CD4-positive, alpha-beta memory T cell (primary cell): ENCODE measurements around the gene PTX4. TPM values are rescaled to one million over a fixed set of nuclear protein-coding genes. Genes with fewer than 3 reads are reported as not detected.
"Not testable (repeated sequence)": the region's sequence is repeated elsewhere in the genome, so short reads cannot be mapped to it uniquely, and the experiment has no call there.

Source experiments
- CTCF ChIA-PET: fragments of 350-600 bp; sonication (Branson Sonifier 250); formaldehyde crosslinking; loops from one replicate; lab custom pipeline; 2021; ENCODE audit warnings: inconsistent platforms; ENCODE audit not compliant: partially characterized antibody; lab: Charles Lee
- POLR2A ChIA-PET: fragments of 350-600 bp; sonication (Branson Sonifier 250); formaldehyde crosslinking; loops from one replicate; lab custom pipeline; 2021; ENCODE audit not compliant: partially characterized antibody; lab: Charles Lee
- DNase-seq, 5 donors: peaks; one replicate each; pipeline versions ENCODE4 v3.0.0 to v3.0.0-alpha.2; 2020 to 2022; ENCODE audit warnings: mixed read lengths in 1 of 5
- H3K27ac ChIP-seq: one replicate; pipeline ENCODE4 v1.7.0; 2013; ENCODE audit warnings: low read depth, low read length
- H3K27me3 ChIP-seq: 2 replicates; pipeline ENCODE4 v1.7.0; 2013; ENCODE audit warnings: mild to moderate bottlenecking, low read length, moderate library complexity; ENCODE audit not compliant: insufficient read depth
- H3K36me3 ChIP-seq: 2 replicates; pipeline ENCODE4 v1.7.0; 2013; ENCODE audit warnings: mild to moderate bottlenecking, low read length, moderate library complexity; ENCODE audit not compliant: insufficient read depth
- H3K4me1 ChIP-seq: 2 replicates; pipeline ENCODE4 v1.7.0; 2013; ENCODE audit warnings: mild to moderate bottlenecking, low read length, moderate library complexity; ENCODE audit not compliant: insufficient read depth
- H3K4me3 ChIP-seq, 2 donors: one replicate each; pipeline ENCODE4 v1.7.0; 2013; ENCODE audit warnings: low read length in 2 of 2, mild to moderate bottlenecking in 1 of 2
- H3K9me3 ChIP-seq, 2 donors: one replicate each; pipeline ENCODE4 v1.7.0; 2013; ENCODE audit warnings: low read length in 2 of 2, control low read depth in 1 of 2; ENCODE audit not compliant: control insufficient read depth in 1 of 2
- H3K27ac Mint-ChIP-seq, 7 donors: one replicate each; pipeline ENCODE4 v1.8.0; 2020 to 2021; ENCODE audit warnings: mixed read lengths in 7 of 7, mild to moderate bottlenecking in 6 of 7, inconsistent platforms in 3 of 7, moderate library complexity in 3 of 7
- H3K27me3 Mint-ChIP-seq, 2 donors: one replicate each; pipeline ENCODE4 v1.8.0; 2020 to 2021; ENCODE audit warnings: mixed read lengths in 2 of 2
- H3K36me3 Mint-ChIP-seq, 2 donors: one replicate each; pipeline ENCODE4 v1.8.0; 2020 to 2021; ENCODE audit warnings: mixed read lengths in 2 of 2, inconsistent platforms in 1 of 2, mild to moderate bottlenecking in 1 of 2
- H3K4me1 Mint-ChIP-seq, 4 donors: one replicate each; pipeline ENCODE4 v1.8.0; 2020 to 2021; ENCODE audit warnings: mixed read lengths in 4 of 4, mild to moderate bottlenecking in 1 of 4
- H3K4me3 Mint-ChIP-seq, 8 donors: one replicate each; pipeline ENCODE4 v1.8.0; 2020 to 2021; ENCODE audit warnings: mixed read lengths in 8 of 8, mild to moderate bottlenecking in 7 of 8, moderate library complexity in 6 of 8, inconsistent platforms in 3 of 8
- H3K9me3 Mint-ChIP-seq, 8 donors: one replicate each; pipeline ENCODE4 v1.8.0; 2020 to 2021; ENCODE audit warnings: mixed read lengths in 8 of 8, mild to moderate bottlenecking in 5 of 8, inconsistent platforms in 3 of 8, moderate library complexity in 1 of 8
- intact Hi-C: fragments of 100-400 bp; cut with micrococcal nuclease; formaldehyde crosslinking; loops from one replicate; pipeline ENCODE4 v1.15.1; 2023
- polyA plus RNA-seq, 2 donors: library from polyadenylated mRNA; unstranded; fragments of 300-500 nt; fragmentation: Illumina TruSeq; gene quantifications; one replicate each; pipeline ENCODE4 v1.2.3, GENCODE V29; 2021
- total RNA-seq, 2 experiments: library from RNA; stranded (reverse); gene quantifications; one replicate each; pipeline ENCODE4 v1.2.3, GENCODE V29; 2021

Gene PTX4
- total and polyA plus RNA-seq, 4 experiments from 2014 or later, result not detected

- CTCF ChIA-PET, result no interaction called here
- Mint-ChIP-seq H3K4me1 (no peaks in the 10 kb centered on the region), H3K27ac (no peak overlapping the region), H3K36me3 (no peaks in the 10 kb centered on the region), H3K27me3 (peaks cover 2 to 3% of the 10 kb centered on the region in 2 donors), H3K9me3 (no peaks in the 10 kb centered on the region), H3K4me3 (no peak overlapping the region)
- no peak for DNase-seq
- no peaks in the 10 kb centered on the region for H3K36me3 ChIP-seq
- H3K27me3 ChIP-seq, result no peaks in the 10 kb centered on the region
- H3K4me1 ChIP-seq, result no peaks in the 10 kb centered on the region
- no peaks in the 10 kb centered on the region for H3K9me3 ChIP-seq
- POLR2A ChIA-PET, result no interaction called here
- intact Hi-C loops, result no loop called here
- H3K4me3 ChIP-seq, result no peak overlapping the region
- no peak overlapping the region for H3K27ac ChIP-seq
These were observed 6.6 kb downstream of the PTX4 start for GRCh38 chr16:1481906-1482835.

- CTCF ChIA-PET, H3K36me3 ChIP-seq, intact Hi-C loops, DNase-seq, POLR2A ChIA-PET, H3K4me3 ChIP-seq, H3K27me3 ChIP-seq, H3K36me3 Mint-ChIP-seq, H3K27ac ChIP-seq, H3K27me3 Mint-ChIP-seq, H3K4me3 Mint-ChIP-seq, H3K9me3 Mint-ChIP-seq, H3K9me3 ChIP-seq: not testable (repeated sequence)
- peaks cover 13% of the 10 kb centered on the region for H3K4me1 ChIP-seq
- H3K27ac Mint-ChIP-seq, result peak overlapping the region in 1 of 7 donors; percentile 60
- H3K4me1 Mint-ChIP-seq, result peaks cover 4 to 13% (median 10%) of the 10 kb centered on the region in 4 donors
These were observed 9.8 kb downstream of the PTX4 start for GRCh38 chr16:1478937-1479336.

GRCh38 chr16:1477033-1477432, 11.7 kb downstream of the PTX4 start:
- ChIA-PET POLR2A (no interaction called here), CTCF (no interaction called here)
- H3K36me3 Mint-ChIP-seq, result peaks cover 0 to 3% of the 10 kb centered on the region in 2 donors
- intact Hi-C loops, result no loop called here
- peaks cover 17% of the 10 kb centered on the region for H3K4me1 ChIP-seq
- no peaks in the 10 kb centered on the region for H3K9me3 Mint-ChIP-seq
- H3K4me3 ChIP-seq, result no peak overlapping the region
- H3K4me1 Mint-ChIP-seq, result peaks cover 6 to 27% (median 18%) of the 10 kb centered on the region in 4 donors
- peaks cover 2 to 3% of the 10 kb centered on the region in 2 donors for H3K27me3 Mint-ChIP-seq
- H3K27ac Mint-ChIP-seq, result peak overlapping the region in 1 of 7 donors; percentile 21
- H3K27me3 ChIP-seq, result no peaks in the 10 kb centered on the region
- no peak overlapping the region for H3K27ac ChIP-seq
- no peaks in the 10 kb centered on the region for H3K36me3 ChIP-seq
- DNase-seq, result no peak
- peak overlapping the region in 2 of 8 donors; percentile 10 to 36 for H3K4me3 Mint-ChIP-seq
- no peaks in the 10 kb centered on the region for H3K9me3 ChIP-seq

- Histone ChIP-seq H3K4me1 (peaks cover 25% of the 10 kb centered on the region), H3K4me3 (peak overlapping the region; percentile 49 to 74), H3K27ac (peak overlapping the region; percentile 91), H3K36me3 (no peaks in the 10 kb centered on the region), H3K27me3 (no peaks in the 10 kb centered on the region), H3K9me3 (no peaks in the 10 kb centered on the region)
- no peak for DNase-seq
- Mint-ChIP-seq H3K4me1 (peaks cover 8 to 41% (median 27%) of the 10 kb centered on the region in 4 donors), H3K27me3 (peaks cover 0 to 3% of the 10 kb centered on the region in 2 donors), H3K27ac (peak overlapping the region; percentile 85 to 93 (median 91)), H3K9me3 (no peaks in the 10 kb centered on the region), H3K4me3 (peak overlapping the region; percentile 79 to 91 (median 82)), H3K36me3 (peaks cover 0 to 3% of the 10 kb centered on the region in 2 donors)
- ChIA-PET CTCF (interaction anchor here (0.9 kb wide), 1 partner anchor 55 kb away, joined by 3 read pairs; the partner anchor contains the start of gene UQCC4), POLR2A (interaction anchor here (0.6 to 1.7 kb wide), 5 partner anchors 17 to 275 kb away, joined by 3 to 7 read pairs (median 4); partner anchors contain the start of genes JPT2, TELO2 and TMEM204)
- intact Hi-C loops, result loop anchor here (1.0 to 2.0 kb wide), 5 partner anchors 18 to 203 kb away; partner anchors contain the start of genes CRAMP1, IFT140, JPT2 and TELO2
These were observed 13.1 kb downstream of the PTX4 start for GRCh38 chr16:1475552-1476114.

GRCh38 chr16:1474796-1475551, 13.8 kb downstream of the PTX4 start, which contains the start of gene CLCN7:
TSS of gene CLCN7 (minus strand) at chr16:1475028. CDS start at chr16:1474974, 54 bp downstream.
- no peaks in the 10 kb centered on the region for H3K9me3 Mint-ChIP-seq
- H3K27ac Mint-ChIP-seq, result peak within 1 kb of the TSS; percentile 85 to 93 (median 91)
- Histone ChIP-seq H3K36me3 (no peaks in the 10 kb centered on the region), H3K27ac (peak within 1 kb of the TSS; percentile 91), H3K27me3 (no peaks in the 10 kb centered on the region), H3K4me1 (peaks cover 25% of the 10 kb centered on the region), H3K4me3 (peak within 1 kb of the TSS; percentile 49 to 74), H3K9me3 (no peaks in the 10 kb centered on the region)
- peaks cover 8 to 46% (median 30%) of the 10 kb centered on the region in 4 donors for H3K4me1 Mint-ChIP-seq
- DNase-seq, result peak; percentile 83 to 87 (median 85)
- intact Hi-C loops, result loop anchor here (1.0 to 2.0 kb wide), 5 partner anchors 18 to 203 kb away; partner anchors contain the start of genes CRAMP1, IFT140, JPT2 and TELO2
- peak within 1 kb of the TSS; percentile 80 to 91 (median 84) for H3K4me3 Mint-ChIP-seq
- ChIA-PET CTCF (interaction anchor here (0.9 kb wide), 1 partner anchor 54 kb away, joined by 3 read pairs; the partner anchor contains the start of gene UQCC4), POLR2A (interaction anchor here (0.6 to 1.7 kb wide), 4 partner anchors 18 to 275 kb away, joined by 3 to 7 read pairs (median 4); partner anchors contain the start of genes JPT2, TELO2 and TMEM204)
- peaks cover 0 to 3% of the 10 kb centered on the region in 2 donors for H3K36me3 Mint-ChIP-seq
- peaks cover 0 to 3% of the 10 kb centered on the region in 2 donors for H3K27me3 Mint-ChIP-seq

GRCh38 chr16:1474082-1474795, 14.5 kb downstream of the PTX4 start:
- no peaks in the 10 kb centered on the region for H3K36me3 ChIP-seq
- Mint-ChIP-seq H3K36me3 (peaks cover 0 to 3% of the 10 kb centered on the region in 2 donors), H3K27me3 (peaks cover 0 to 3% of the 10 kb centered on the region in 2 donors), H3K9me3 (no peaks in the 10 kb centered on the region), H3K27ac (peak overlapping the region; percentile 41 to 88 (median 77)), H3K4me3 (peak overlapping the region; percentile 67 to 84 (median 75)), H3K4me1 (peaks cover 8 to 51% (median 33%) of the 10 kb centered on the region in 4 donors)
- intact Hi-C loops, result loop anchor here (2.0 kb wide), 2 partner anchors 61 to 139 kb away; partner anchors contain the start of genes CRAMP1 and IFT140
- no peaks in the 10 kb centered on the region for H3K9me3 ChIP-seq
- no peaks in the 10 kb centered on the region for H3K27me3 ChIP-seq
- ChIA-PET POLR2A (interaction anchor here (1.7 kb wide), 1 partner anchor 59 kb away, joined by 4 read pairs; the partner anchor contains the start of gene TMEM204), CTCF (no interaction called here)
- H3K4me1 ChIP-seq, result peaks cover 25% of the 10 kb centered on the region
- H3K4me3 ChIP-seq, result peak overlapping the region in 1 of 2 donors; percentile 74
- DNase-seq, result peak in 1 of 5 donors; percentile 7
- H3K27ac ChIP-seq, result peak overlapping the region; percentile 91
